ENCODE results near the gene RNF25.

GRCh38 chr2:218662827-218663226 lies 9.0 kb downstream of the RNF25 start:
- TF ChIP-seq, protein P1, sequence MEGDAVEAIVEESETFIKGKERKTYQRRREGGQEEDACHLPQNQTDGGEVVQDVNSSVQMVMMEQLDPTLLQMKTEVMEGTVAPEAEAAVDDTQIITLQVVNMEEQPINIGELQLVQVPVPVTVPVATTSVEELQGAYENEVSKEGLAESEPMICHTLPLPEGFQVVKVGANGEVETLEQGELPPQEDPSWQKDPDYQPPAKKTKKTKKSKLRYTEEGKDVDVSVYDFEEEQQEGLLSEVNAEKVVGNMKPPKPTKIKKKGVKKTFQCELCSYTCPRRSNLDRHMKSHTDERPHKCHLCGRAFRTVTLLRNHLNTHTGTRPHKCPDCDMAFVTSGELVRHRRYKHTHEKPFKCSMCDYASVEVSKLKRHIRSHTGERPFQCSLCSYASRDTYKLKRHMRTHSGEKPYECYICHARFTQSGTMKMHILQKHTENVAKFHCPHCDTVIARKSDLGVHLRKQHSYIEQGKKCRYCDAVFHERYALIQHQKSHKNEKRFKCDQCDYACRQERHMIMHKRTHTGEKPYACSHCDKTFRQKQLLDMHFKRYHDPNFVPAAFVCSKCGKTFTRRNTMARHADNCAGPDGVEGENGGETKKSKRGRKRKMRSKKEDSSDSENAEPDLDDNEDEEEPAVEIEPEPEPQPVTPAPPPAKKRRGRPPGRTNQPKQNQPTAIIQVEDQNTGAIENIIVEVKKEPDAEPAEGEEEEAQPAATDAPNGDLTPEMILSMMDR (conservative IDR thresholded peaks at IDR 0.05; ENCODE audit: low read length) = no peak
- no peak for TF ChIP-seq EZH2phosphoT487 (IDR thresholded peaks at IDR 0.05; ENCODE audit: borderline replicate concordance)
